ENCODE results near the gene TRHDE.

The TRHDE gene

GRCh38 chr12:72465940-72466630 is 193.9 kb downstream of the TRHDE start:
- H3K14ac ChIP-seq (ENCODE audit: low read length), result no peak overlapping the region
- H2BK120ac ChIP-seq (ENCODE audit: insufficient read depth, low read length, poor library complexity), result no peak overlapping the region
- H2AK5ac ChIP-seq (ENCODE audit: low read length), result no peak overlapping the region
- no peak overlapping the region for H4K12ac ChIP-seq (ENCODE audit: low read depth, low read length)
- H3K9me3 ChIP-seq (ENCODE audit: insufficient read depth, low read depth, low read length), result no peaks in the 10 kb centered on the region
- H3K79me2 ChIP-seq (ENCODE audit: control insufficient read depth, insufficient read depth, low read length, poor library complexity), result no peaks in the 10 kb centered on the region
- no CpG with 5 or more reads among the region's 5 CpGs for WGBS (ENCODE audit: extremely low coverage, insufficient coverage, insufficient read length)
- no peak overlapping the region for H2BK5ac ChIP-seq (ENCODE audit: low read depth, low read length, poor library complexity)
- H3K4ac ChIP-seq (ENCODE audit: low read depth, low read length), result no peak overlapping the region
- H3K18ac ChIP-seq (ENCODE audit: low read length), result no peak overlapping the region
- H3K4me1 ChIP-seq (ENCODE audit: control insufficient read depth in 1 of 2, insufficient read depth in 2 of 2, low read length in 2 of 2), result no peaks in the 10 kb centered on the region
- H3K4me3 ChIP-seq (ENCODE audit: low read depth, low read length), result no peak overlapping the region
- no peak overlapping the region for H2AFZ ChIP-seq (ENCODE audit: insufficient read depth, low read length, poor library complexity)
- H3K79me1 ChIP-seq (ENCODE audit: low read length), result no peaks in the 10 kb centered on the region
- H3K23ac ChIP-seq (ENCODE audit: low read length), result peak overlapping the region; percentile 37
- no peak overlapping the region for H2BK12ac ChIP-seq (ENCODE audit: low read length)
- H3K9ac ChIP-seq (ENCODE audit: low read length), result no peak overlapping the region
- no peak overlapping the region for H3K27ac ChIP-seq (ENCODE audit: low read depth, low read length)
- no peaks in the 10 kb centered on the region for H3K36me3 ChIP-seq (ENCODE audit: control insufficient read depth in 1 of 2, insufficient read depth in 2 of 2, low read length in 2 of 2)
- no peaks in the 10 kb centered on the region for H3K27me3 ChIP-seq (ENCODE audit: insufficient read depth, low read length)
- H4K91ac ChIP-seq (ENCODE audit: low read depth, low read length), result no peak overlapping the region
- no peak overlapping the region for H3K4me2 ChIP-seq (ENCODE audit: low read length)
- no peak for DNase-seq
- no peak overlapping the region for H4K8ac ChIP-seq (ENCODE audit: low read depth, low read length)

DNA sequence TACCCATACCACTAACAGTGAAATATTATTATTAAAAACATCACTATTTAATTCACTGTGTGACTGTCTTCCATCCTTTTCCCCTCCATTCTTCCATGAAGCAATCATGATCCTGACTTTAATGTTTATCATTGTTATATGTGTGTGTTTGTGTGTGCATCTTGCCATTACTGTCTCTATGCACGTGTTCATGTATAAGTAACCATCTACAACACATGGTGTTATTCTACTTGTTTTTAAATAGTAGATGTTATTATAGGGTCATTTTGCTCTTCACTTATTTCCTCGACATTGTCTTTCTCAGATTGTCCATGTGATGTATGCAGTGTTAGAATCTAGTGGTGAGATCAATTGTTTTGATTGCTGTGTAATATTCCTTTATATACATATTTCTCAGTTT is 195.8 kb downstream of the TRHDE start:
- Histone ChIP-seq H4K12ac (ENCODE audit: low read depth, low read length) (no peak overlapping the region), H3K27ac (ENCODE audit: low read depth, low read length) (no peak overlapping the region), H3K79me2 (ENCODE audit: control insufficient read depth, insufficient read depth, low read length, poor library complexity) (no peaks in the 10 kb centered on the region), H3K14ac (ENCODE audit: low read length) (no peak overlapping the region), H3K36me3 (ENCODE audit: control insufficient read depth in 1 of 2, insufficient read depth in 2 of 2, low read length in 2 of 2) (no peaks in the 10 kb centered on the region), H2AK5ac (ENCODE audit: low read length) (no peak overlapping the region), H4K8ac (ENCODE audit: low read depth, low read length) (no peak overlapping the region), H2BK5ac (ENCODE audit: low read depth, low read length, poor library complexity) (no peak overlapping the region), H3K4me3 (ENCODE audit: low read depth, low read length) (no peak overlapping the region), H3K79me1 (ENCODE audit: low read length) (no peaks in the 10 kb centered on the region), H2BK120ac (ENCODE audit: insufficient read depth, low read length, poor library complexity) (no peak overlapping the region), H2AFZ (ENCODE audit: insufficient read depth, low read length, poor library complexity) (no peak overlapping the region), H3K4me2 (ENCODE audit: low read length) (no peak overlapping the region), H3K9ac (ENCODE audit: low read length) (no peak overlapping the region), H3K4me1 (ENCODE audit: control insufficient read depth in 1 of 2, insufficient read depth in 2 of 2, low read length in 2 of 2) (no peaks in the 10 kb centered on the region), H2BK12ac (ENCODE audit: low read length) (no peak overlapping the region), H4K91ac (ENCODE audit: low read depth, low read length) (no peak overlapping the region), H3K27me3 (ENCODE audit: insufficient read depth, low read length) (no peaks in the 10 kb centered on the region), H3K18ac (ENCODE audit: low read length) (no peak overlapping the region), H3K4ac (ENCODE audit: low read depth, low read length) (no peak overlapping the region), H3K23ac (ENCODE audit: low read length) (no peak overlapping the region), H3K9me3 (ENCODE audit: insufficient read depth, low read depth, low read length) (no peaks in the 10 kb centered on the region)
- WGBS (ENCODE audit: extremely low coverage, insufficient coverage, insufficient read length), result no CpG with 5 or more reads among the region's 2 CpGs
- DNase-seq, result no peak

- H3K9me3 ChIP-seq (ENCODE audit: insufficient read depth, low read depth, low read length), result no peaks in the 10 kb centered on the region
- H4K12ac ChIP-seq (ENCODE audit: low read depth, low read length), result no peak overlapping the region
- no peak overlapping the region for H2BK12ac ChIP-seq (ENCODE audit: low read length)
- WGBS (ENCODE audit: extremely low coverage, insufficient coverage, insufficient read length), result no CpG with 5 or more reads among the region's 3 CpGs
- no peaks in the 10 kb centered on the region for H3K79me1 ChIP-seq (ENCODE audit: low read length)
- no peak overlapping the region for H4K8ac ChIP-seq (ENCODE audit: low read depth, low read length)
- H3K27me3 ChIP-seq (ENCODE audit: insufficient read depth, low read length), result no peaks in the 10 kb centered on the region
- no peak overlapping the region for H3K9ac ChIP-seq (ENCODE audit: low read length)
- H3K18ac ChIP-seq (ENCODE audit: low read length), result no peak overlapping the region
- no peaks in the 10 kb centered on the region for H3K4me1 ChIP-seq (ENCODE audit: control insufficient read depth in 1 of 2, insufficient read depth in 2 of 2, low read length in 2 of 2)
- no peak for DNase-seq
- no peak overlapping the region for H2BK120ac ChIP-seq (ENCODE audit: insufficient read depth, low read length, poor library complexity)
- H3K79me2 ChIP-seq (ENCODE audit: control insufficient read depth, insufficient read depth, low read length, poor library complexity), result no peaks in the 10 kb centered on the region
- no peak overlapping the region for H3K23ac ChIP-seq (ENCODE audit: low read length)
- no peak overlapping the region for H2AK5ac ChIP-seq (ENCODE audit: low read length)
- no peak overlapping the region for H3K4ac ChIP-seq (ENCODE audit: low read depth, low read length)
- no peak overlapping the region for H3K4me2 ChIP-seq (ENCODE audit: low read length)
- H2BK5ac ChIP-seq (ENCODE audit: low read depth, low read length, poor library complexity), result no peak overlapping the region
- H3K27ac ChIP-seq (ENCODE audit: low read depth, low read length), result no peak overlapping the region
- H3K36me3 ChIP-seq (ENCODE audit: control insufficient read depth in 1 of 2, insufficient read depth in 2 of 2, low read length in 2 of 2), result no peaks in the 10 kb centered on the region
- no peak overlapping the region for H4K91ac ChIP-seq (ENCODE audit: low read depth, low read length)
- no peak overlapping the region for H3K4me3 ChIP-seq (ENCODE audit: low read depth, low read length)
- H3K14ac ChIP-seq (ENCODE audit: low read length), result no peak overlapping the region
- H2AFZ ChIP-seq (ENCODE audit: insufficient read depth, low read length, poor library complexity), result no peak overlapping the region
These were observed 196.3 kb downstream of the TRHDE start for GRCh38 chr12:72468505-72468904.

GRCh38 chr12:72471806-72472205 is 199.6 kb downstream of the TRHDE start:
- Histone ChIP-seq H4K12ac (ENCODE audit: low read depth, low read length) (no peak overlapping the region), H3K23ac (ENCODE audit: low read length) (no peak overlapping the region), H2BK5ac (ENCODE audit: low read depth, low read length, poor library complexity) (no peak overlapping the region), H3K79me1 (ENCODE audit: low read length) (no peaks in the 10 kb centered on the region), H4K91ac (ENCODE audit: low read depth, low read length) (no peak overlapping the region), H2BK120ac (ENCODE audit: insufficient read depth, low read length, poor library complexity) (no peak overlapping the region), H3K79me2 (ENCODE audit: control insufficient read depth, insufficient read depth, low read length, poor library complexity) (no peaks in the 10 kb centered on the region), H2BK12ac (ENCODE audit: low read length) (no peak overlapping the region), H3K27ac (ENCODE audit: low read depth, low read length) (no peak overlapping the region), H3K9ac (ENCODE audit: low read length) (no peak overlapping the region), H2AFZ (ENCODE audit: insufficient read depth, low read length, poor library complexity) (no peak overlapping the region), H3K4me3 (ENCODE audit: low read depth, low read length) (no peak overlapping the region), H3K4me2 (ENCODE audit: low read length) (no peak overlapping the region), H3K4ac (ENCODE audit: low read depth, low read length) (no peak overlapping the region), H3K27me3 (ENCODE audit: insufficient read depth, low read length) (no peaks in the 10 kb centered on the region), H3K36me3 (ENCODE audit: control insufficient read depth in 1 of 2, insufficient read depth in 2 of 2, low read length in 2 of 2) (no peaks in the 10 kb centered on the region), H3K14ac (ENCODE audit: low read length) (no peak overlapping the region), H4K8ac (ENCODE audit: low read depth, low read length) (no peak overlapping the region), H3K9me3 (ENCODE audit: insufficient read depth, low read depth, low read length) (no peaks in the 10 kb centered on the region), H2AK5ac (ENCODE audit: low read length) (no peak overlapping the region), H3K18ac (ENCODE audit: low read length) (no peak overlapping the region), H3K4me1 (ENCODE audit: control insufficient read depth in 1 of 2, insufficient read depth in 2 of 2, low read length in 2 of 2) (no peaks in the 10 kb centered on the region)
- DNase-seq, result no peak
- no CpG with 5 or more reads among the region's 3 CpGs for WGBS (ENCODE audit: extremely low coverage, insufficient coverage, insufficient read length)

Data from trophoblast cell (in vitro differentiated cells and primary cell).